B cell (primary cell): ENCODE data around the gene THOC5. TPM values are rescaled to one million over a fixed set of nuclear protein-coding genes. Genes with fewer than 3 reads are reported as not detected.
"Not testable (repeated sequence)": the region's sequence is repeated elsewhere in the genome, so short reads cannot be mapped to it uniquely, and the experiment has no call there.

Experiments used
- ATAC-seq: fragments of 200-7000 bp; cut with Tn5 transposase; one replicate; pipeline ENCODE4 v1.10.0; 2021; ENCODE audit warnings: low read depth, mild to moderate bottlenecking, moderate number of reproducible peaks, moderate library complexity
- CTCF ChIA-PET: fragments of 350-600 bp; sonication (Branson Sonifier 250); formaldehyde crosslinking; loops from one replicate; lab custom pipeline; 2021; ENCODE audit warnings: antibody characterized with exemption, inconsistent platforms; lab: Charles Lee
- POLR2A ChIA-PET: fragments of 350-600 bp; sonication (Branson Sonifier 250); formaldehyde crosslinking; loops from one replicate; lab custom pipeline; 2021; ENCODE audit warnings: antibody characterized with exemption; lab: Charles Lee
- DNase-seq: peaks from one replicate; pipeline ENCODE4 v3.0.0; 2013
- H2AFZ ChIP-seq: 2 replicates; pipeline ENCODE4 v1.6.1; 2012; ENCODE audit warnings: mild to moderate bottlenecking, low read depth, low read length; ENCODE audit not compliant: insufficient read depth, poor library complexity, severe bottlenecking
- H3K27ac ChIP-seq, 2 donors: 1 replicate in 1 of 2; 2 replicates in 1 of 2; pipeline ENCODE4 v1.5.1; 2012 to 2013; ENCODE audit warnings: low read length in 2 of 2, mild to moderate bottlenecking in 2 of 2, moderate library complexity in 1 of 2
- H3K27me3 ChIP-seq, 4 experiments: fragments of 200-600 bp in 1 of 4; sonication (generic) in 1 of 4; replicated peaks in 1 of 4; 1 replicate in 2 of 4; 2 replicates in 2 of 4; pipeline versions ENCODE4 v1.6.1 to v1.7.0; 2013 to 2016; ENCODE audit warnings: low read length in 3 of 4, mild to moderate bottlenecking in 2 of 4, mixed read lengths in 1 of 4, moderate library complexity in 1 of 4; ENCODE audit not compliant: insufficient read depth in 4 of 4, control insufficient read depth in 3 of 4; ENCODE audit errors: control extremely low read depth in 1 of 4
- H3K36me3 ChIP-seq, 2 experiments: replicated peaks in 1 of 2; 1 replicate in 1 of 2; 2 replicates in 1 of 2; pipeline versions ENCODE4 v1.6.1 to v1.7.1; 2013; ENCODE audit warnings: low read length in 1 of 2; ENCODE audit not compliant: insufficient read depth in 2 of 2, control insufficient read depth in 1 of 2; ENCODE audit errors: control extremely low read depth in 1 of 2, extremely low read depth in 1 of 2
- H3K4me1 ChIP-seq, 2 donors: fragments of 200-600 bp in 1 of 2; sonication (generic) in 1 of 2; 1 replicate in 1 of 2; 2 replicates in 1 of 2; pipeline versions ENCODE4 v1.5.1 to v1.6.1; 2013 to 2017; ENCODE audit warnings: low read length in 2 of 2; ENCODE audit not compliant: control insufficient read depth in 2 of 2, insufficient read depth in 2 of 2
- H3K4me2 ChIP-seq: replicated peaks from 2 replicates; pipeline ENCODE3; 2012; ENCODE audit warnings: mild to moderate bottlenecking, low read depth, low read length; ENCODE audit not compliant: poor library complexity, severe bottlenecking
- H3K4me3 ChIP-seq, 5 experiments: fragments of 200-600 bp in 1 of 5; sonication (generic) in 1 of 5; 1 replicate in 3 of 5; 2 replicates in 2 of 5; pipeline versions ENCODE4 v1.5.1 to v1.7.0; 2011 to 2016; ENCODE audit warnings: low read length in 4 of 5, mild to moderate bottlenecking in 4 of 5, low read depth in 2 of 5, control low read depth in 1 of 5, moderate library complexity in 1 of 5; ENCODE audit not compliant: insufficient read depth in 1 of 5; ENCODE audit errors: control extremely low read depth in 1 of 5, extremely low read depth in 1 of 5
- H3K79me2 ChIP-seq: fragments of 200-600 bp; sonication (generic); one replicate; pipeline ENCODE4 v1.6.0; 2016; ENCODE audit warnings: low read length; ENCODE audit not compliant: control insufficient read depth, insufficient read depth
- H3K9ac ChIP-seq: fragments of 200-600 bp; sonication (generic); 2 replicates; pipeline ENCODE4 v1.6.1; 2017; ENCODE audit warnings: mild to moderate bottlenecking, low read length, moderate library complexity
- H3K9me3 ChIP-seq, 3 donors: one replicate each; pipeline versions ENCODE4 v1.6.1 to v1.7.1; 2013; ENCODE audit warnings: low read length in 2 of 3; ENCODE audit not compliant: control insufficient read depth in 2 of 3, insufficient read depth in 1 of 3; ENCODE audit errors: control extremely low read depth in 1 of 3
- H4K20me1 ChIP-seq: 2 replicates; pipeline ENCODE4 v1.6.0; 2012; ENCODE audit warnings: mild to moderate bottlenecking, low read length; ENCODE audit not compliant: insufficient read depth, control insufficient read depth, poor library complexity, severe bottlenecking
- H3K27ac Mint-ChIP-seq: one replicate; pipeline ENCODE4 v1.8.0; 2021; ENCODE audit warnings: mixed read lengths
- H3K27me3 Mint-ChIP-seq: one replicate; pipeline ENCODE4 v1.8.0; 2021; ENCODE audit warnings: mixed read lengths
- H3K4me1 Mint-ChIP-seq: one replicate; pipeline ENCODE4 v1.8.0; 2021; ENCODE audit warnings: mixed read lengths
- H3K4me3 Mint-ChIP-seq: one replicate; pipeline ENCODE4 v1.8.0; 2021; ENCODE audit warnings: mixed read lengths
- H3K9me3 Mint-ChIP-seq: one replicate; pipeline ENCODE4 v1.8.0; 2022; ENCODE audit warnings: mixed read lengths; ENCODE audit not compliant: insufficient read depth
- EZH2 ChIP-seq: IDR thresholded peaks from 2 replicates; pipeline ENCODE4 v1.6.1; 2012; ENCODE audit warnings: borderline replicate concordance, low read depth, mild to moderate bottlenecking, moderate library complexity, low read length; ENCODE audit not compliant: insufficient read depth, poor library complexity, severe bottlenecking
- WGBS: methylation state at CpG from one replicate; pipeline ENCODE4 v1.1.5; 2013; ENCODE audit warnings: missing lambda C conversion rate; ENCODE audit not compliant: insufficient coverage; 5-methylcytosine and 5-hydroxymethylcytosine counted together
- intact Hi-C: fragments of 100-400 bp; cut with micrococcal nuclease; formaldehyde crosslinking; loops from one replicate; pipeline ENCODE4 v1.10.0; 2022
- polyA plus RNA-seq: library from polyadenylated mRNA; depleted of rRNA; stranded (reverse); fragments of >200 nt; gene quantifications from 2 replicates; pipeline ENCODE4 v1.2.3, GENCODE V29; 2012
- total RNA-seq, 2 donors: library from RNA; stranded (reverse); fragments of 120-200 nt in 1 of 2; gene quantifications; 1 replicate in 1 of 2; 2 replicates in 1 of 2; pipeline versions ENCODE4 v1.2.3 to v1.2.4, GENCODE V29; 2013 to 2022
- TF ChIP-seq, protein P1 (sequence below): fragments of 200-600 bp; IDR thresholded peaks from one replicate; pipeline ENCODE4 v1.8.0; 2022; ENCODE audit warnings: antibody characterized with exemption, mild to moderate bottlenecking

THOC5 gene
- total and polyA plus RNA-seq, 2 donors (not counting 1 experiment from before 2014, with no cell fraction given): 26.5 to 59.1 TPM

DNA sequence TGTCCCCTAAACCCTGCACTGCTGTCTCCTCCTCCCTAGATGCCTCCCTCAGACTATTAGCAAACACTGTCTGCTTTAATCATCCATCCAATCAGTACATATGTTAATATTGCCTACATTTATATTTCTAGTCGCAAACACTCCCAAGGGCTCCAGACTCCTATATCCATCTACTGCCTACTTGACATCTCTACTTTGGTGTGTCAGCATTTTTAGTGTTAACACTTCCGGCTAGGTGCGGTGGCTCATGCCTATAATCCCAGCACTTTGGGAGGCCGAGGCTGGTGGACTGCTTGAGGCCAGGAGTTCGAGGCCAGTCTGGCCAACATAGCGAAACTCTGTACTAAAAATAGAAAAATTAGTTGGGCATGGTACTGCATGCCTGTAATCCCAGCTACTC is 5.5 kb upstream of the THOC5 start:
- TF ChIP-seq, protein P1, sequence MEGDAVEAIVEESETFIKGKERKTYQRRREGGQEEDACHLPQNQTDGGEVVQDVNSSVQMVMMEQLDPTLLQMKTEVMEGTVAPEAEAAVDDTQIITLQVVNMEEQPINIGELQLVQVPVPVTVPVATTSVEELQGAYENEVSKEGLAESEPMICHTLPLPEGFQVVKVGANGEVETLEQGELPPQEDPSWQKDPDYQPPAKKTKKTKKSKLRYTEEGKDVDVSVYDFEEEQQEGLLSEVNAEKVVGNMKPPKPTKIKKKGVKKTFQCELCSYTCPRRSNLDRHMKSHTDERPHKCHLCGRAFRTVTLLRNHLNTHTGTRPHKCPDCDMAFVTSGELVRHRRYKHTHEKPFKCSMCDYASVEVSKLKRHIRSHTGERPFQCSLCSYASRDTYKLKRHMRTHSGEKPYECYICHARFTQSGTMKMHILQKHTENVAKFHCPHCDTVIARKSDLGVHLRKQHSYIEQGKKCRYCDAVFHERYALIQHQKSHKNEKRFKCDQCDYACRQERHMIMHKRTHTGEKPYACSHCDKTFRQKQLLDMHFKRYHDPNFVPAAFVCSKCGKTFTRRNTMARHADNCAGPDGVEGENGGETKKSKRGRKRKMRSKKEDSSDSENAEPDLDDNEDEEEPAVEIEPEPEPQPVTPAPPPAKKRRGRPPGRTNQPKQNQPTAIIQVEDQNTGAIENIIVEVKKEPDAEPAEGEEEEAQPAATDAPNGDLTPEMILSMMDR: no peak
- TF ChIP-seq EZH2: no peak
- Histone ChIP-seq H4K20me1 (no peaks in the 10 kb centered on the region), H3K27me3 (no peaks in the 10 kb centered on the region), H3K4me1 (peaks cover 4 to 6% of the 10 kb centered on the region in 2 donors), H3K4me2 (no peak overlapping the region), H3K9ac (no peak overlapping the region), H3K9me3 (no peaks in the 10 kb centered on the region), H3K27ac (no peak overlapping the region), H3K4me3 (no peak overlapping the region), H2AFZ (no peak overlapping the region), H3K79me2 (no peaks in the 10 kb centered on the region), H3K36me3 (peaks cover 0 to 52% of the 10 kb centered on the region in 2 experiments)
- WGBS: 100% methylated on average over 4 of the region's 6 CpGs
- no peak for DNase-seq
- CTCF ChIA-PET: interaction anchor here (0.7 kb wide), 1 partner anchor 11 kb away, joined by 3 read pairs; no protein-coding TSS in a partner anchor
- no peaks in the 10 kb centered on the region for H3K27me3 Mint-ChIP-seq
- H3K4me3 Mint-ChIP-seq: no peak overlapping the region
- intact Hi-C loops: no loop called here
- no peaks in the 10 kb centered on the region for H3K9me3 Mint-ChIP-seq
- POLR2A ChIA-PET: no interaction called here
- H3K27ac Mint-ChIP-seq: no peak overlapping the region
- ATAC-seq: no peak
- peaks cover 6% of the 10 kb centered on the region for H3K4me1 Mint-ChIP-seq

- no peaks in the 10 kb centered on the region for H3K27me3 Mint-ChIP-seq
- Histone ChIP-seq H3K27ac (peak overlapping the region in 1 of 2 donors; percentile 79), H3K9ac (no peak overlapping the region), H4K20me1 (no peaks in the 10 kb centered on the region), H3K36me3 (peaks cover 0 to 32% of the 10 kb centered on the region in 2 experiments), H3K4me1 (peaks cover 7 to 15% of the 10 kb centered on the region in 2 donors), H3K4me3 (no peak overlapping the region), H2AFZ (no peak overlapping the region), H3K79me2 (peaks cover 17% of the 10 kb centered on the region), H3K27me3 (no peaks in the 10 kb centered on the region), H3K4me2 (no peak overlapping the region), H3K9me3 (no peaks in the 10 kb centered on the region)
- ChIA-PET CTCF (interaction anchor here (2.2 kb wide), 1 partner anchor 159 kb away, joined by 12 read pairs; no protein-coding TSS in a partner anchor), POLR2A (no interaction called here)
- DNase-seq (no peak), ATAC-seq (no peak)
- WGBS: 100% methylated on average over 1 of the region's 4 CpGs
- H3K4me3 Mint-ChIP-seq: peak overlapping the region; percentile 45
- TF ChIP-seq EZH2: no peak
- TF ChIP-seq, protein P1: no peak
- H3K4me1 Mint-ChIP-seq: peaks cover 19% of the 10 kb centered on the region
- intact Hi-C loops: no loop called here
- H3K9me3 Mint-ChIP-seq: no peaks in the 10 kb centered on the region
- peak overlapping the region; percentile 75 for H3K27ac Mint-ChIP-seq
These were observed 1.6 kb upstream of the THOC5 start for GRCh38 chr22:29555065-29555644.

DNA sequence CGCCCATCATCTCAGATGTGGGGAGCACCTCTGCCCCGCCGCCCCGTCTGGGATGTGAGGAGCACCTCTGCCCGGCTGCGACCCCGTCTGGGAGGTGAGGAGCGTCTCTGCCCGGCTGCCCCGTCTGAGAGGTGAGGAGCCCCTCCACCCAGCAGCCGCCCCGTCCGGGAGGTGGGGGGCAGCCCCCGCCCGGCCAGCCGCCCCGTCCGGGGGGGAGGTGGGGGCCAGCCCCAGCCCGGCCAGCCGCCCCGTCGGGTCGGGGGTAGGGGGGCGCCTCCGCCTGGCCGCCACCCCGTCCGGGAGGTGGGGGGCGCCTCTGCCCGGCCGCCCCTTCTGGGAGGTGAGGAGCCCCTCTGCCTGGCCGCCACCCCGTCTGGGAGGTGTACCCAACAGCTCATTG is 1.2 kb downstream of the THOC5 start:
- Mint-ChIP-seq H3K4me3 (peak overlapping the region; percentile 89), H3K4me1 (peaks cover 23% of the 10 kb centered on the region)
- H4K20me1 ChIP-seq, H3K9me3 Mint-ChIP-seq, CTCF ChIA-PET, H3K27me3 Mint-ChIP-seq, H3K9me3 ChIP-seq, intact Hi-C loops, DNase-seq, H3K27ac Mint-ChIP-seq, ATAC-seq, H3K27ac ChIP-seq, POLR2A ChIA-PET, H3K4me3 ChIP-seq, H2AFZ ChIP-seq, H3K4me2 ChIP-seq, H3K27me3 ChIP-seq, H3K9ac ChIP-seq: not testable (repeated sequence)
- Histone ChIP-seq H3K36me3 (peaks cover 6 to 33% of the 10 kb centered on the region in 2 experiments), H3K4me1 (peaks cover 7 to 15% of the 10 kb centered on the region in 2 donors), H3K79me2 (peaks cover 17% of the 10 kb centered on the region)
- 91% methylated on average over 23 of the region's 33 CpGs for WGBS
